Measurements from ENCODE around the gene ALS2.
A peak's percentile ranks its signal among the peaks of the same experiment; 100 is the strongest.
"Not testable (repeated sequence)": the region's sequence is repeated elsewhere in the genome, so short reads cannot be mapped to it uniquely, and the experiment has no call there.

ALS2 gene

DNA sequence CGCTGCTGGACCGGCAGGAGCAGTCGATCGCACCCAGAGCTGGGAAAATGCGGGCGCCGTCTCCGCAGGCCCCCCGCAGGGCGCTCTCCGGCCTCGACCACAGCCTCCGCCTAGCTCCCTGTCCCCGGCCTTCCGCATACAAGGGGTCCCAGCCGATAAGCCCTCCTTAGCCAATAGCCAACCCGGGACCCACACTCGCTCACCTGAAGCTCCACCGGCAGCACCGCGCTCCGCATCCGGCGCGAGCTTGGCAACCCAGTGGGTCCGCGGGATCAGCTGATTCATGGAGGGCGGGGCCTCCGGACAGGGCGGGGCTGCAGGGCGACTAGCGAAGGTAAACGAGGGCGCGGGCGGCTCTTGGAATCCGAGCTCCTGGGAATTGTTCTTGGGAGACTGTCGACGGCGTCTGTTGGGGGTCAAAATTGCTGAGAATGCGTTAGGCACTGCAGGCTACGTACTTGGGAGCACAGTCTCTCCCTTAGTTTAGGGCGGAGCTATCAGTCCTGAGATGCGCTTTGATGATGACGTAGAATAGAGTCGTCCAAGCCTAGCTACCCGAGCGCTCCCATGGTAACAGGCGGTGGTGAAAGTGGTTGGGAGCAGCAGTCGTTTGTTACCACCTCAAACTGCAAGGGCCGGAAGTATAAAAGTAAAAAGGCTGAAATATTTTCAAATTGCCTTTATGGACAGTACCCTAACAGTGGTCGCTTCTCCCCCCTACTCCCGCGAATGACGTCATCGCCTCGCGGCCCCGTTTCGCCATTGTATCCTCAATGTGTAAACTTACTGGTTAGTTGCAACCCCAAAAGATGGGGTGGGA, at the start of gene ALS2:
Gene ALS2 (minus strand): TSS at position 260 of the 820 bp plus-strand sequence. CDS start 12,048 bp downstream, outside the sequence.
- DNase-seq (ENCODE audit: low spot score): peak; percentile 96

DNA sequence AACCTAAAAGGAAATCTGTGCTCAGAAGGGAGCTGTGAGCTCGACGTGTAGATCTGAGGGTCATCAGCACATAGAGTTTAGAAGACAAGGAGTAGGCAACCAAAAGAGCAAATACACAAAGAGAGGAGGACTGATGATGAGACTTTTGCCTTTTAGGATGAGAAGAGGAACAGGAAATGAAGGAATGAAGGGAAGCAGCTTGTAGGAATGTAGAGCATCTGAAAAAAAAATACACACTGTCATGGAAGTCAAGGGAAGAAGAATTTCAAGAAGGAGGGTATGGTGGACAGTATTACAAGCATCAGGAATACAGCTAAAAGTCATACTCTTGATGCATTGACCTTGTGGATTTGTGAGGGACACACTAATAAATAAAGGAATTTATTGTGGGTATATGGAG, 47.5 kb upstream of the ALS2 start:
- no peak for DNase-seq (ENCODE audit: low spot score)

DNA sequence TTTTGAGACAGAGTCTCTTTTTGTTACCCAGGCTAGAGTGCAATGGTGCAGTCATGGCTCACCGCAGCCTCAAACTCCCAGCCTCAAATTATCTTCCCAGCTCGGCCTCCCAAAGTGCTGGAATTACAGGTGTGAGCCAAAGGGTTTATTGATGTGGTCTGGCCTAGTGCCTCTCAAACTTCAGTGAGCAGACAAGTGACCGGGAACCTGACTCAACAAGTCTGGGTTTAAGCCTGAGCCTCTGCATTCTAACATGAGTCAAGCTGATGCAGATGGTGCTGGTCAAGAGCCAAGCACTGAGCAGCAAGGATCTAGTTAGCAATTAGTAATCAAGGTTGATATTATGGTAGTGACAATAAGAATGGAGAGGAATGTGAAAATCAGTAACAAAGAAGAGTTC, 46.9 kb upstream of the ALS2 start:
- peak; percentile 12 for DNase-seq (ENCODE audit: low spot score)

DNA sequence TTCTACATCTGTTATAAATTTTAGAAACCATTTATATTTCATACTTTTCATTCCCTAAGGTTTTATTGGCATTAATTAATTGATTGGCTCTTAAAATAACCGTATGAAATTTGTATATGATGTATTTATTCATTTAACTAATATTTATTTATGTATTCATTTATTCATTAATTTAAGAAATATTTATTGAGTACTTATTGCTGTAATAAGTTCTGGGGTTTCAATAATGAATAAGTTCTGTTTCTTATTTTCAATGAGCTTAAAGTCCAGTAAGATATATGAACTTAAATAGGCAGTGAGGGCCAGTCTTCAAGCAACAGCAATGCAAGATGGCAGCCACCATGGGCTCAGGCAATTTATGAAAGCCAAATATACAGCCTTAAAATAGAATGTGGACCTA, 43.5 kb upstream of the ALS2 start:
- DNase-seq (ENCODE audit: low spot score): no peak

DNA sequence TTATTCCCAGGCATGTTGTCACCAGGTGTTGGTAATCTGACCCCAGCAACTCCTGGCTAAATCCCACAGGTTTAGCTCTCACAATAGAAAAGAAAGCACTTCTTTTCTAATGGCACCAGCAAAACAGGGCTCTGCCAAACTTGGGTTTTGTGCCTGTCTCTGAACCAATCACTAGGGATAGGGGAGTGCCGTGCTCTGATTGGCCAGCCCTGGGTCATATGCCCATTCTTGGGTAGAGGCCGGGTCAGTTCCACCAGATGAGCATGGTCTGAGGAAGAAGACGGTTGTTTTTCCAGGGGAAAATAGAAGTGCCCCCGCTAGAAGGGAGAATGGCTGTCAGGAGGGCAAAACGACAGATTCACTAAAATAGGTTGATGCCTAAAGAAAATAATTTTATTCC, 40.3 kb upstream of the ALS2 start:
- no peak for DNase-seq (ENCODE audit: low spot score)

DNA sequence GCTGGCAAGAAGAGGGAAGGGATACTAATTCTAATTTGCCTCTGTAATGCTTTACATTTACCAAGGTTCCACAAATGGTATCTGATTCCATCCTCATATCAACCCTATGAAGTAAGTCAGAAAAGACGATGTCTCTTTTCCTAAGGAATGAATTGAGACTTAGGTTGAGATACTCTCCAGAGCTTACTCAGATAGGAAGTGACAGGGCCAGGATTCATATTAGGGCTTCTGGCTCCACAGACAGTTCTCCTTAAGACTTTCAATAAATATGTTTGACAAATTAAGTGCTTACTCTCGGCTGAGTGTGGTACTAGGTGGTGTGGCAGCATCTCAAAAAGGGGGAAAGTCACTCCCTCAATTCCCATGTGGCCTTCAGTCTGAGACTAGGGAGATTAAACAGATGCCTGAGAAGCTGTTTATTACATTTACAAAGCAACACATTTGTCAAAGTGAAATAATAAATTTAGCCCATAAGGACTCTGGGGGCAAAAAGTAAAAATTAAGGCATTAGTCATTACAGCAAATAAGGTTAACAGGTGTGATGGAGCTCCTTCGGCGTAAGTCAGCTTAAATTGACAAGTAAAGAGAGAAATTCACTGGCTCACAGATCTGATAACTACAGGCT, 39.8 kb upstream of the ALS2 start:
- DNase-seq (ENCODE audit: low spot score): no peak

DNA sequence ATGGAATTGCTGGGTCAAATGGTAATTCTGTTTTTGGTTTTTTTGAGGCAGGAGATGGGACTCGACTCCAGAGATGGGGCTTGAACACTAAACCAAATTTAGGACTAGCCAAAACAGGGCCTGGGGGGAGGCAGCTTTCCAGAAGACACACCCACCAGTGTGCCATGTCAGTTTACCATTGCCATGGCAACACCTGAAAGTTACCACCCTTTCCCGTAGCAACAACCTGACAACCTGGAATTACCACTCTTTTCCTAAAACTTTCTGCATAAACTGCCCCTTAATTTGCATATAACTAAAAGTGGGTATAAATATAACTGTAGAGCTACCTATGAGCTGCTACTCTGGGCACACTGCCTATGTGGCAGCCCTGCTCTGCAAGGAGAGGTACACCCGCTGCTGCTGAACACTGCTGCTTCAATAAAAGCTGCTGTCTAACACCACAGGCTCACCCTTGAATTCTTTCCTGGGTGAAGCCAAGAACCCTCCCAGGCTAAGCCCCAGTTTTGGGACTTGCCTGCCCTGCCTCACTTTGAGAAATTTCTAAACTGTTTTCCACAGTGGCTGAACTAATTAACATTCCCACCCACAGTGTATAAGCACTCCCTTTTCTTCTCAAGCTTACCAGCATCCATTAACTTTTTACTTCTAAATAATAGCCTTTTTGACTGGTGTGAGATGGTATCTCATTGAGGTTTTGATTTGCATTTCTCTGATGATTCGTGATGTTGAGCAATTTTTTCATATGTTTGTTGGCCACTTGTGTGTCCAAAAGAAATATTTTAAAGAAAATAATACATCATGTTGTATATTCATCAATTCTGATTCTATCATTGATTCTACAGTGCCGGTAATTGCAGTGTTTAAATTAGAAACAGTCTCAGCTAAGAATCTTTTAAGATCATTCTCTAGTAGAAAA, 36.2 kb upstream of the ALS2 start:
- DNase-seq (ENCODE audit: low spot score): no peak

DNA sequence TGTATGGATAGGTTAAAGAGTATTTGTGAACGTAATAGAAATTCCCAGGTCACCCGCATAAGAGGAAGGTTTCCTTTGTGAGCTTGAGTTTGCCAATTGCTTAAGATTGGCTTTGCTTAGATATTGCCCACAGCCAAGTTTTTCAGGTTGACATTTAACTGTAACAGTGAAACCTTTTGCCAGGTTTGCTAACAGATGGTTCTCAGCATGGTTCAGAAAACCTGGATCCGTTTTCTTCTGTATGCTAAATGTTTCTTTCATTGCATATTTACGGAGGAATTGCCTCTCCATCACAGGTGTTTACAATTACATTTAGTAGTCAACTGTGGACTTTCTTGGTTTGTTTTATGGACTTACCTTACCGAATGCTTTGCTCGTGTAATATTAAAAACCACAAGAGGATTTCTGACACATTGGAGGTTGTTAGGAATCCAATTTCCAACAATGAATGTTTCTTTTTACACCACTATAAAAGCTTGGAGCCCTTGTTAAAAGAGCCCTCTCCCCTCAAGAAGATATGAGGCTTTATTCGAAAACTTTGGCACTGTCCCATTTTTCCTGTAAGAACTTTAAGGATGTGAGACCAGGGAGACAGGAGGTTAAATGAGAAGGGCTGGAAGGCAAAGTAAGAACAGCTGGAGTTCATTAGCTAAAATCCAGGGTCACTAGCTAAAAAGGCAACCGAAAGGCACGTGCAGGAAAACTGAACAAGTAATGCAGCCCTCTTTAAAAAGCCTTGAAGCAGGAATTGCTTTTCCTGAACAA, 33.4 kb upstream of the ALS2 start:
- DNase-seq (ENCODE audit: low spot score): no peak

DNA sequence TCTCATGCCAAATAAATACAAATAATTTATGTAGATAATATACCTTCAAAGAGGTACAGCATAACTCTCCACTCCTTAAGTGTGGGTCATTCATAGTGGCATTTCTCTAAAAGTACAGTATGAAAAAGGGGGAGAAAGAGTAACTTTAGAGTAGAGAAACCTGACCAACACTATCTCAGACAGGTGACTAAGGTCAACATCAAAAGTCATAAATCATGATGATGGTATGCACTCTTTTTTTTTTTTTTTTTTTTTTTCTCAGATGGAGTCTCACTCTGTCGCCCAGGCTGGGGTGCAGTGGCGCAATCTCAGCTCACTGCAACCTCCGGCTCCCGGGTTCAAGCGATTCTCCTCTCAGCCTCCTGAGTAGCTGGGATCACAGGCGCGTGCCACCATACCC, 29.9 kb upstream of the ALS2 start:
- not testable (repeated sequence) for DNase-seq (ENCODE audit: low spot score)

DNA sequence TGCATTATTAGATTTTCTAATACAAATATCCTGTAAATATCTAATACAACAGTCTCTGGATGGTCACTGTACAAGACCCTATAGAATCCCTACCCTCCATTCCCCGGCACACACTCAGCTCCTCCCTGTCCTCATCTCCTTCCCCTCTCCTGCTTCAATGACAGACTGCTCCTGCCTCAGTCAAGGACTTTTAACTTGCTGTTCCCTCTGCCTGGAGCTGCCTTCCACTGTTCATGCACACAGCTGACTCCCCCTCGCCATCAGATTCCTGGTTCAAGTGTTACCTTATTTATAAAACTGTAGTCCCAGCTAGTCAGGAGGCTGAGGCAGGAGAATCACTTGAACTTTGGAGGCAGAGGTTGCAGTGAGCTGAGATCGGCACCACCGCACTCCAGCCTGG, 28.9 kb upstream of the ALS2 start:
- no peak for DNase-seq (ENCODE audit: low spot score)

DNA sequence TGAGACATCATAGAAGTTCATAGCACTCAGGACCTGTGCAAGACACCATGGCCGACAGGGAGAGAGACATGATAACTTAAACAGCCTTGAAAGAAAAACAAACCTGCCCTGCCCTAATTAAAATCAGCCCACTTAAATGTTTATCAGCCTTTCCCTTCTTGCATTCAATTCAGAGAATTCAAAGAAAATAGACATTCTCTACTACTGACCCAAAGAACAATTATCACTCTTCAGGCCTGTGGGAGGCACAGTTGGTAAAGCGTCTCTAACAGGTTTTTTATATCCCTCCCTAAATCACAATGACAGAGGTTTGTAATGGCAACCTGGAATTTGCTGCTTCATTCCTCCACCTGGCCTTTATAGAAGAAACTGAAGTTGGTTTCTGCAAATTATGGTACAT, 27.3 kb upstream of the ALS2 start:
- no peak for DNase-seq (ENCODE audit: low spot score)

DNA sequence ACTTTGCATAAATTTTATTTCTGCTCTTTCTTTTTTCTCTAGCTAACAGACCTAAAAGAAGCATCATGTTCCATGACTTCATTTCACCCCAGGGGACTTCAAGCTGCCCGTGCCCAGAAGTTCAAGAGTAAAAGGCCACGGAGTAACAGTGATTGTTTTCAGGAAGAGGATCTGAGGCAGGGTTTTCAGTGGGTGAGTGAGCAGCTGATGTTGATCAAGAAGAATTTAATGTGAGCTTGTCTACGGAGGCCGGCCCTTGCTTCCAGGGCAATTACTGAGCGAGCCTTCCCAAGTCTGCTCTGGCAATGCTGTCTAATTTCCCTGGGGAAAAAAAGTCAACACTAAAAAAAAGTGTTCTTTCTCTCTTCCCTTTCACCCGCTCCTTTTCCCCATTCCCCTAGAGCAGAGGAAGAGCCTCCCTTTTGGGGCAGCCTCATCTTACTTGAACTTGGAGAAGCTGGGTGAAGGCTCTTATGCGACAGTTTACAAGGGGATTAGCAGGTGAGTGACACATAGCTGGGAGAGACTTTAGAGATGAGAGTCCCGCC, 26.8 kb upstream of the ALS2 start:
- peak; percentile 80 for DNase-seq (ENCODE audit: low spot score)

DNA sequence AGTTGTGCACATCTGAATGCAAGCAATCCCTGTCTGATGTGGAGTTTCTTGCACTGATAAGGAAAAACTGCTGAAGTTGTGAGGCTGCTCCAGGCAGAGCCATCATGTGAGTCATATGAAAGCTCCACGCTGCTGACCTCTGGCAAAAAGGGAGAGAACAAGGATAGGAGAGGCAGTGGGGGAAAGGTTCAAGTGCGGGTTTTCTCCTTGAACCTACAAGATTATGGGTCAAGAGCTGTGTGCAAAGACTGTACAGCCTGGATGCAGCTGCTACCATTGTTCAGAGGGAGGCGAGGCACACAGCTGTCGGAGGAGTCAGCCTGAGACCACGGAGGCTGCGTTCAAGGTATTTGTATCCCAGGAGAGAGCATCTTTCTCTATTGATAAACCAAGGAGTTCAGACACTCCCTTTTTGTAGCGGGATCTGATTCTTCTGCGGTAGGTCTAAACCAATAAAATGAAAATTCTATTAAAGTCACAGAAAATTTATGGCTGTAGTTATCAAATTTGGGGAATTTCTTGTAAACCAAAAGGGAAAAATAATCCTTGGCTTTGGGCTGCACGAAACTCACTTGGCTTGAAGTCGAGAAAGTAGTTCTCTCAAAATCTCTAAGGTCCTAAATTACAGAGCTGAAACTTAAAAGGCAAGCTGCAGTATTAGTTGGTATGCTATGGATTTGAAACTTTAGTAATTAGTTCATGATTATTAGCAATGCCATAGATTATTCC, 25.9 kb upstream of the ALS2 start, which contains the start of gene CDK15:
Gene CDK15 (plus strand): TSS at position 96 of the 729 bp plus-strand sequence. CDS start 128 bp downstream, at position 224.
- peak; percentile 36 for DNase-seq (ENCODE audit: low spot score)

DNA sequence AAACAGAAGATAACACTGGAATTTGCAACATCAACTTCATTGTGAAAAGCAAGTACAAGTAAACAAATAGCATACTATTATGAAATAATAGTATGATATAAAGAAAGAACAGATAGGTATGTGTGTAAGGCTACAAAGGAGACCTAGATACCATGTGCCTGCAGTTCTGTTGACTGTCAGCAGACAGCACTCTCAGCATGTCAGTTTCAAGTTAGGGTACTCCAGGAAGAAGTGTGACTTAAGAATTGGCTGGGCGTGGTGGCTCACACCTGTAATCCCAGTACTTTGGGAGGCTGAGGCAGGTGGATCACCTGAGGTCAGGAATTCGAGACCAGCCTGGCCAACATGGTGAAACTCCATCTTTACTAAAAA, 18.2 kb upstream of the ALS2 start:
- DNase-seq (ENCODE audit: low spot score): not testable (repeated sequence)

DNA sequence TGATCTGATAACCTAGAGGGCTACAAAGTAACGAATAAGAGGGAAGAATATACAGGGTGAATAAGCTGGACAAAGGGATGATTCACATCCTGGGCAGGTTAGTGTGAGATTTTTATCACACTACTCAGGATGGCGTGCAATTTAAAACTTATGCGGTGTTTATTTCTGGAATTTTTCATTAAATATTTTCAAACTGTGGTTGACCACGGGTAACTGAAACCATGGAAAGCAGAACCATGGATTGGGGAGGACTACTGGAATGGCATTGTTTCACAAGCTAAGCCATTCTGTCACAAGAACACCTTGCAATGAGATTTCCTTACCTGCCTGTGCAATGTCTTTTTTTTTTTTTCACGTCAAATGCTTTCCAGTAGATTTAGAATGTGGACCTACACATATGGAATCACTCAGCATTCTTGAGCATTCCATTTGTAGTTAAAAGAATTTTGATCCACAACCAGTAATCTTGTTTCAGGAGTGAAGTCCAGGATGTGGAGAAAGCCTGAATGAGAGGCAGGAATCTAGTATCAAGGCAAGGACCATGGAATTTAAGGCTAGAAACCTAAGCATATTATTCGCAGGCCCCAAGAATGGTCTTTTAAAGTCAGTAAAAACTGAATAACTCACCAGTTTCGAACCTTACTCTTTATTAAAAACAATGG, 17.6 kb upstream of the ALS2 start:
- DNase-seq (ENCODE audit: low spot score): peak; percentile 56

DNA sequence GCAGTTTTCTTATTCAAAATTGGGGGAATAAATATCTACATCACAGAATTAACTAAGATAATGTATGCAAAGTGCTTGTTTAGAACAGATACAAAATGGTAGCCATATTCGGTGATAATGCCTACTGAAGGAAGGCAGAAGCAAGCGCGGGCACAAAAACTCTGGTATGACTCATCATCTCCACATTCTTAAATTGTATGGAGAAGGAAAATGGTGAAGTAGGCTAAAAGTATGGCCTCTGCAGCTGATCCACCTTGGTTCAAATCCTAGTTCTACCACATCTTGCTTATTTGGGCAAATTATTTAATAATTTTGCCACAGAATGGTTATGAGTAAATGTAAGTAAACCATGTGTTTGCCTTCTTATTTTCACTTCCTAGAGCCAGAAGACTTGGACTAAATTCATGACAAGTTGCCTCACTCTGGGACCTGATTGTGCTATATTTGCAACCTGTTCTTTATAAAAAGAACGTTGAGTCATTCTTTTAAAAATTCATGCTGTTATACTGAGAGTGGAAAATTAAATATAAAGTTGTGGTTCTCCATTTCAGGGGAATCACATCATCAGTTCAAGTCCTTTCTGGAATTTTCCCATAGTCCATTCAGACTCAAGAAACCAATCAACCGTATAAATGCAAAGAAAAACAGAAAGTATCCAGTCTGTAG, 16.6 kb upstream of the ALS2 start:
- DNase-seq (ENCODE audit: low spot score): peak; percentile 53

DNA sequence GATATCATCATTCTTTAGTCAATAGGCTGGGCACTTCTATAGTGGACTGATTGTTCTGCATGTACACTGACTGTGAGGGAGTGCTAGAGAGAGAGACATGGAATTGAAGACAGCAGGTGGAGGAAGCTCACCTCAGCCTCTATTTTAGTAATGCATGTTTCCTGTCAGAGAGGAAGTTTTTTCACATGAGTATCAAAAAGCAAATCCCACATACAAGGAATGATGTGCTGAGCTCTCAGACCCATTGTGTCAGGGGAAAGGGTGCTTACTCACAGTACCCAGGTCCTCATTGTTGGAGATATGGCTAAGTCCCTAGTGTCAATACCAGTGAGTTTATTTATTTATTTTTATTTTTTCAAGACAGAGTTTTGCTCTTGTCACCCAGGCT, 15.7 kb upstream of the ALS2 start:
- no peak for DNase-seq (ENCODE audit: low spot score)

DNA sequence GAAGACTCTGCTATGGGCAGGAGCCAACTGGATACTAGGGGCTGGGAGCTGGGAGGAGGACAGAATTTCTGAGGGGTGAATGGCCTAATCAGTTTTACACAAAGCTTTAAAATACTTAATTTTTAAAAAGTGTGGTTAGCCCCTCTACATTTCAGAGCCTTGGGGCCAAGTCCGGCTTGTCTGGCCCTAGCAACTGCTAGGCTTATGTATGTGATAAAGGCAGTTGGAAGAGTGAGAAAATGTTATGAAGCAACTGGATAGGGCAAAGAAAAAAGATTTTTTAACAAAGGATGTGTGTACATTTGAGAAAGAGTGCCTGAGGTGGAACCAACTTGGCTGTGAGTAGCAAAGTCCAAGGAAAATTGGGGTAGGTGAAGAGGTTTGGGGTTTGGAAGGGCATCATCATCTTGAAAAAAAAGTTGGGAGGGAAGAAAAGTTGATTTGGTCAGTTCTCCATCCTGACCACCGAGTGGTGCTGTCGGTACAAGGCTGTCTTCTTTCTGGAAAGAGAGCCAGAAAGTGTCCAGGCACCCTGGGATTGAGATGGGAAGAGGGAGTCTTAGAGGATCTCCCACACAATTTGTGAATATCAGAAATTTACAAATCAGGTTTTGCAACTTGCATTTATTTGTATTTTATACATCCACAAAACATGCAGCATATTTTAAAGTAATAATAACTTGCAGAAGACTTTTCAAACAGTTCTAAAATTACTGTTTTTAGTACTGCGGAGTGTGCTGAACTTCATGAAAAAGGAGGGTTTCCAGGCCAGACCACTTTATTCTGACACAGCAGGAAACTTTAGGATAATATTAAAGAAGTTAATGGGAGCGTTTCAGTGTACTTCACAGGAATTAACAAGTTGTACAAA, 15.1 kb upstream of the ALS2 start:
- peak; percentile 77 for DNase-seq (ENCODE audit: low spot score)

DNA sequence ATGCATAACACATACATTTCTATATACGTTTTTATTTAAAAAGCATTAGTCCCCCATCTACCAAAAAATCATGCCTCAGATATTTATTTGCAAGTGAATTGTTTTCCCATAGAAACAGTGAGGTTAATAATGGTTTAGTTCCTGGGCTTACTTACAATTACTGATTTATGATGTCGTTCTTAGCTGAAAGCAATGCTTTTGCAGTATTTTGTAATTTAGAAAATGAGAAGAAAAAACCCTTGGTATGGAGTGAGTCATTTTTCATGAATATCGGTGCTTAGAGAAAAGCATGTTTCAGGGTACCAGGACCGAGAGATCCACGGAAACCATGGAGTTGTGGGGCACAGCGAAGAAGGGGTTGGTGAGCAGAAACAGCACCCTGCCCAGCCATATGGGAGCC, 13.6 kb upstream of the ALS2 start:
- DNase-seq (ENCODE audit: low spot score): no peak
